Stimulated activated CD4-positive, alpha-beta T cell treated with anti-CD3 and anti-CD28 coated beads, Interleukin-1b, Interleukin-23, amount 100 ng/mL, for 4 hours (primary cell): Measurements from ENCODE around the gene TSHR.

Source experiments
- DNase-seq, 2 donors: peaks; one replicate each; pipeline ENCODE4 v3.0.0-alpha.2; 2020; ENCODE audit warnings: low read depth in 2 of 2

Gene TSHR

GRCh38 chr14:81133400-81133799 is 178.0 kb downstream of the TSHR start:
- no peak for DNase-seq

DNA sequence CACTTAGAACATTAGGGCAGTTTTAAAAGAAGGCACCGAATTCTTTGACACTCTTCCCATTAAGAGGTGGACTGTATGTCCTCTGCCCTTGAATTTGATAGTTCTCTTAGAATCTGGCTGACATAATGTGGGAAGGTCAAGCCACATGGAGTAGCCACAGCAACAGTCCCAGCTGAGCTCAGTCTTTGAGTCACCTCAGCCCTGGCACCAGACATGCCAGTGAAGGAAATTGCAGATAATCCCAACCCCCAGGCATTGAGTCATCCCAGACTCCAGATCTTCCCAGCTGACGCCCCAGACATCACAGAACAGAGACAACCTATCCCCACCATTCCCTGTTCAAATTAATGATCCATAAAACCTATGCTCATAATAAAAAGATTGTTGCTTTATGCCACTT is 181.9 kb downstream of the TSHR start:
- DNase-seq = no peak

GRCh38 chr14:81138429-81138828 is 183.0 kb downstream of the TSHR start:
- DNase-seq = no peak

- DNase-seq = no peak
Measured at GRCh38 chr14:81141426-81141825, 186.0 kb downstream of the TSHR start.

- no peak for DNase-seq
Measured at GRCh38 chr14:81143793-81144192, 188.4 kb downstream of the TSHR start.

DNA sequence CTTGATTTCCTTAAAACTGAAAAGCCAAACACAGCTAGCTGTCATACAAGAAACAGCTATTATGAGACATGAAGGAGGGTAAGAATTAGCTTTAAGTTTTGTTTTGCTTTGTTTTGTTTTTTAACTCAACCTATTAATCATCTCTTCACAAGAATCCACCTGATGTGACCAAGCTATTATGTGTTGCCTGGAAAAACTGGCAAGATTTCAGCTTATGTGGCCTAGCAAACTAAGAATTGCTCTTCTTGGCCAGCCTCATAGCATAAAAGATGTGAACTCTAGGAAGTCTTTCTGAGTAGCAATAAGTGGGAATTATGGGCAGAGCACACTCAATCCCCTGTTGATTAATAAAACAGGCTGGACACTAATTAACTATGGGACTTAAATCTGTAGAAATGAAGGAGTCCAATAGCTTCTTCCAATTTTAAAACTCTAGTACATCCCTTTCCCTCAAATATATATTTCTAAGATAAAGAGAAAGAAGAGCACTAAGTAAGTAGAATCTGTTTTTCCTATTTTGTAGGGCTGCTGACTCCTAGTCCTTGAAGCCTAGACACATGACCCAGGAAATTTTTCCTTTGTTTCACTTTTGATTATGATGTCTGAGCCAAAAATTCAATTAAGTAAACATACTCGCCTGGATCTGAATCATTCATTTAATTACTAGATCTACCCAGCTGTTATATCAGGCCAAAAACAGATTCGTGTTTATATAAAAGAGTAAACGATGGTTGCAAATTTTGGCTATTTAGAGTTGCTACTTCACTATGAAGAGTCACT is 189.6 kb downstream of the TSHR start:
- DNase-seq = no peak

DNA sequence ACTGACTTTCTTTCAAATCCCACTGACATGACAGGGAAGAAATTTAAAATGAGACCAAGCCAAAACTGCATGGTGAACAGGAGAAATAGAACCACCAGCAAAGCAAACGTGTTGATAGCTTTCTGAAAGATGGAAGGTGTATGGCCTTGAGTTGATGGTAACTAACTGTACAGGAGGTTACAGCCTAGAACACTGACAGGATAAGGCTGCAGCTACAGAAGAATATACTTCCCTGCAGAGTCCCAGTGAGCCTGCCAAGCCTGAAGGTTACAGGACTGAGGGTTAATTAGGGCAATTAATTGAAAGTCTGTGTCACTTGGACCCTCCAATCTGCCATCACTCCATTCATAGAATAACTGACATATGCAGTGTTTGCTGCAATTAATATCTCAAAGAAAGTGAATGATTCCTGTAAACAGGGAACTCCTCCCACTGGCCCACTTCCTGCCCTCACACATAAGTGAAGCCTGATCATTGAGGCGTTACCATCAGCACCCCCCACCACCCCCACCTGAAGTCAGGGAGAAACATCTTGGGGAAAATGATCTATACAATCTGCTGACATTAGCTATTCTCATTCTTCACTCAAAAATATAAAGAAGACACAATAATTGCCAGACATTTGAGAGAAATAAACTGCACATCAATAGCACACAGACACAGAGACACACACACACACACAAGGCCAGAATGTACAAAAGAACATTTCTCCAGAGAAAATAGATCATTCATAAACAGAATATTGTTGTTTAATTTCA is 191.9 kb downstream of the TSHR start:
- no peak for DNase-seq

GRCh38 chr14:81148635-81149034 is 193.2 kb downstream of the TSHR start:
- no peak for DNase-seq

GRCh38 chr14:81153187-81153586 is 197.8 kb downstream of the TSHR start:
- no peak for DNase-seq

DNA sequence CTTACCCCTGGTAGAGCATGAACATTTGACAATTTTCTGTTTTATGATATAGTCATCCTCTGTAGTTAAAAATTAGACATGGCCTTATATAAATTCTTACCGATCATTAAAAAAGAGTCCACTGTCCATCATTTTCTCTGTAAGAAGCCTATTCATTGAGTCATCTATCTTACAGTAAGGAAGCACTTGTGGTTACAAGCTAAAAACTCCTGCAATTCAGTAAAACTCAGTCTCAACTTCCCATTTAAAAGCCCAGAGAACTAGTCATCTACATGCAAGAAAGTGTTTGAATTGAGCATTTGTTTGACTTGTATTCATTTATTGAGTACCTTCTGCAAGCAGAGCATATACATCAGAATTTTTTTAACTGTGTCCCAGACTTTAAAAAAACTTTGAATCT is 202.0 kb downstream of the TSHR start:
- no peak for DNase-seq

DNA sequence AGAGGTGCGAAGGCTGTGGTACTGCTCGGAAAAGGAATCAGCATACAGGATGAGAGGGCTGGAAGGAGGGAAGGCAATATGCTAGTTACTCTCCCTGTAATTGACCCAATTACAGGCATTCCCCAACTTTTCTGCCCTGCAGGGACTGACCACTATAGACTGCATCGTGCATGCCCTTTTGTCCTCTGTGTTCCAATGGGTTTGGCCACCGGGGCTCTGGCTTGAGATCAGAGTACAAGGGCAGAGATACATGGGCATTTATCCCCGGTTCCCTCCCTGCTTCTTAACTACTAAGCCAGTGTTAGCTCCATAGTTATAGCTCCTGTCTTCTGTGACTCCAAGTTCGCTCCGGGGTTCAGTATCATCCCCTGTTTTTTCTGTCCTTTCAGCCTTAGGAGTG is 205.7 kb downstream of the TSHR start:
- no peak for DNase-seq

GRCh38 chr14:81161749-81162148 is 206.3 kb downstream of the TSHR start:
- DNase-seq = no peak

DNA sequence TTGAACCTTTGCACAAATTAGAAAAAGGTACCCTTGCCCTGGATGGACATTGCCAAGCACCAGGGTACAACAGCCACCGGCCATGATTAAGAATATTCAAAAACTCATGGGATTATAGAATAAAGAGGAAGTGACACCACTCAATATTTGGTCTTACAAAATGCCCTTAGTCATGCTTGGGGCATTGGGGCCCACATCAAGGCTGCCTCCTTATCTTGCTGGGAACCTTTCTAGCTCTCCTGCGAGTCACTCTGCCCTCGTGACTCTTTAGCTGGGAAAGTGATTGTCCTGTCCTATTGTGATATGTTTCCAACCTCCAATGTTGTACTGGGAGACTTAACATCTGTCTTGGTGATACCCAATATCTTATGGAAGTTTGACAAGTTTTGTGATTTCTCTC is 207.5 kb downstream of the TSHR start:
- no peak for DNase-seq

DNA sequence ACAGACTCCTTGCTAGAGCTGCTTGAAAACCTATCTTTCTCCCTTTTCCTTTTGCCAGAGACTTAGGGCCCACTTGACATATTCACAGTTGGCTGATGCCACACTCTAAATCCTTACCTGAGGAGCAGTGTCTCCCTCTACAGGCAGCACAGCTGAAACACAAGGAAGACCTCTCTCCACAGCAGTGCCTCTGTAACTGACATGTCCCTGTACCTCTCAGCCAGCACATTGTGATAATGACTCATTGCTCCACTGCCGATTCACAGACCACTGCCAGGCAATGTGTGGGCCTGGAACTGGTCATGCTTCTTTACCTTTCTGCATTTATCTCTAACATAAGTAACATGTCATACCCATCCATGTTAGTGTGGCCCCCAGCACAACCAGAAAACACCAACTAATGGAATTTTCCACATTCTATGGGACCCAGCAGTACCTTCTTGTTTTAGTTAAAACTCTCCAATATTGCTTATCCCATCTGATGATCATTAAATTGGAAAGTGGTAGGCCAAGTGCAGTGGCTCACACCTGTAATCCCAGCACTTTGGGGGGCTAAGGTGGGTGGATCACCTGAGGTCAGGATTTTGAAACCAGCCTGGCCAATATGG is 208.8 kb downstream of the TSHR start:
- DNase-seq = peak; percentile 9 to 21

DNA sequence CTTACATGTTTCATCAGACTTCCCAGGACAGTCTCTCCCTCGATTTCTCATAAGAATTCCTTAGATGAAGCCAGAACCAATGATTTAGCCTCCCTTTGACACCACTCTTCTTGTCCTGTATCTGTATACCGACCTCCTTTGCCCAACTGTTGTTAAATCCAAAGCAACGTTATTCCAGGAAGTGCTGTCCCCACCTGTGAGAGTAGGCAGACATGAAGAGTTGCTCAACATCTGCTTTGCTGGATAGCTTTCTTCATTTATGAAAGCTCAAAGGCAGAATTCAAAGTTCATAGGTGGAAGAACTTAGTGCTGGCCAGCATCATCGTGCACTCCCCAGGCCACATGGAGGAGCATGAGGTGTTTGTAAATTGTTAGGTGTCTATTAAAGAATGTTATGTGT is 209.8 kb downstream of the TSHR start:
- no peak for DNase-seq

- no peak for DNase-seq
Measured at GRCh38 chr14:81166121-81166520, 210.7 kb downstream of the TSHR start.

DNA sequence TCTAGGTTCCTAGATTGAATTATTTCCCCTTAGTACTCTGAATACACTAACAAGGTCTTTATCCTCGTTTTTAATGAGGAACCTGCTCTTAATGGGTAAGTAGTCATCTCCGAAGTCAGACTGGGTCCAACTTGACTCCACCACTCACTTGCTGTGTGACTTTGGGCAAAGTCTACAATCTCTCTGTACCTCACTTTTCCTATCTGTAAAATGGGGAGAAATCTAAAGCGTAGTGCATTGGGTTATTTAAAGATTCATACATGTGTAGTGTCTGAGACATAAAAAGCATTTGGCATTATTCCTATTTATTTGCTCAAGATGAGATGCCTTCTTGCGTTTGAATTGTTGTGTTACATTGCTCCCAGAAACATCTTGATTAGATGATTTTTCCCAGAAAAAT is 213.8 kb downstream of the TSHR start:
- DNase-seq = no peak

DNA sequence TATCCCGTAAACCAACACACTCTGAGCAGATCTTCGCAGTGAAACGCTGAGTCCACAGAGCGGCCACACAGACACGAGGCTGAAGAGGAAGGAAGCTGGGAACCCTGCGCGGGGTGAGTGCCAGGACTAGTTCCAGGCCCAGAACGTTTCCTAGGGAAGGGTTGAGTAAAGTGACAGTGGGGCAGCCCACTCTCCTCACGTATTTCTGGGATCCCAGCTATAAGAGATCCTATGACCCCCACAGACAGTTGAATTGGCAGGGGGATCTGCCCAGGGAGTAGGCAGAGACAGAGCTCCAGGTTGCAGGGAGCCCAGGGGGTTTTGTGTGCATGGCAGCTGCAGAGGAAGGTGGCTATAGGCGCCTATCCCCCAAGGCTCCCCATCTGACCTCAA is 214.3 kb downstream of the TSHR start:
- DNase-seq = peak in 1 of 2 donors; percentile 9

GRCh38 chr14:81170104-81170828 is 214.8 kb downstream of the TSHR start:
- peak; percentile 77 to 78 for DNase-seq

DNA sequence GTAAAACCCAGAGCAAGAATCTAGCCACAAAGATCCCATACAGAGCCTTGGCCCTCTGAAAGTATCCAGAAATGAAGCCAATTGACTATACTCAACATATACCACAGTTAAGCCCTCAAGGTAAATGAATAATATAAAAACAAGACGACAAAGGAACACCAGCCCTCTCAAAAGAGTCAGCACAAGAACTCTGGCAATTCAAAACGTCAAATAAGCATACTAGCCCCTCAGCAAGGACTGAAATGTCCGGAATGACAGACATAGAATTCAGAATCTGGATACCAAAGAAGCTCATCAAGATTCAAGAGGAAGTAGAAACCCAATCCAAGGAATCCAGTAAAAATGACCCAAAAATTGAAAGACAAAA is 215.4 kb downstream of the TSHR start:
- no peak for DNase-seq

DNA sequence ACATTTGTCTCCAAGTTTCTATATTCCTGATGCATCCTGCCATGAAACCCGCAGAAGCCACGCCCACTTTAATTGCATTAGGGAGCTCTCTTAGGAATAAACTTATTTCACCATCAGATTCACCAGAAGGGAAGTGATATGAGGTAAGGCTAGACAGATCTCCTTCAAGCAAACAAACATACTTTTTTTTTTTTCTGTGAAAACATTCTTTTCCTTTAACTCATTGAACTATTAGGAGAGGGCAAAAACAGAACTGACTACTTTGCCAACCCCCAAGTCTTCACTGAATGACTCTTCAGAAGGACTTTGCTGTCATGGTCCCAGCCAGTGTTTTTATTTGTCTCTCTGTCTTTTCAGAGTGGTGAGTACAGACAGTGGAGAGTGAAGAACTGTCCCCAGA is 216.9 kb downstream of the TSHR start:
- no peak for DNase-seq

- DNase-seq = no peak
Measured at GRCh38 chr14:81172881-81173280, 217.5 kb downstream of the TSHR start.
